Trophoblast cell (in vitro differentiated cells and primary cell): ENCODE results near the gene ANKRD13A.
A peak's percentile ranks its signal among the peaks of the same experiment; 100 is the strongest.

Experiments
- DNase-seq, 2 donors: peaks; one replicate each; pipeline ENCODE4 v3.0.0-alpha.2; 2016
- H2AFZ ChIP-seq: 2 replicates; pipeline ENCODE4 v1.6.1; 2013; ENCODE audit warnings: low read length, moderate library complexity, mild to moderate bottlenecking; ENCODE audit not compliant: insufficient read depth, poor library complexity
- H2AK5ac ChIP-seq: 2 replicates; pipeline ENCODE4 v1.6.1; 2013; ENCODE audit warnings: mild to moderate bottlenecking, low read length
- H2BK120ac ChIP-seq: 2 replicates; pipeline ENCODE4 v1.6.1; 2013; ENCODE audit warnings: low read length, mild to moderate bottlenecking, moderate library complexity; ENCODE audit not compliant: insufficient read depth, poor library complexity
- H2BK12ac ChIP-seq: 2 replicates; pipeline ENCODE4 v1.6.1; 2013; ENCODE audit warnings: mild to moderate bottlenecking, low read length, moderate library complexity
- H2BK5ac ChIP-seq: 2 replicates; pipeline ENCODE4 v1.6.1; 2013; ENCODE audit warnings: low read length, low read depth, moderate library complexity, mild to moderate bottlenecking; ENCODE audit not compliant: poor library complexity
- H3K14ac ChIP-seq: 2 replicates; pipeline ENCODE4 v1.6.1; 2013; ENCODE audit warnings: mild to moderate bottlenecking, low read length
- H3K18ac ChIP-seq: 2 replicates; pipeline ENCODE4 v1.6.1; 2013; ENCODE audit warnings: mild to moderate bottlenecking, low read length
- H3K23ac ChIP-seq: 2 replicates; pipeline ENCODE4 v1.6.1; 2013; ENCODE audit warnings: low read length
- H3K27ac ChIP-seq: 2 replicates; pipeline ENCODE4 v1.5.1; 2013; ENCODE audit warnings: low read depth, mild to moderate bottlenecking, inconsistent platforms, low read length, moderate library complexity
- H3K27me3 ChIP-seq: 2 replicates; pipeline ENCODE4 v1.6.1; 2013; ENCODE audit warnings: inconsistent platforms, mild to moderate bottlenecking, low read length, moderate library complexity; ENCODE audit not compliant: insufficient read depth
- H3K36me3 ChIP-seq, 2 experiments: 1 replicate in 1 of 2; 2 replicates in 1 of 2; pipeline ENCODE4 v1.6.1; 2013; ENCODE audit warnings: low read length in 2 of 2, mild to moderate bottlenecking in 2 of 2, moderate library complexity in 1 of 2; ENCODE audit not compliant: insufficient read depth in 2 of 2, control insufficient read depth in 1 of 2
- H3K4ac ChIP-seq: 2 replicates; pipeline ENCODE4 v1.6.1; 2013; ENCODE audit warnings: low read depth, mild to moderate bottlenecking, low read length, moderate library complexity
- H3K4me1 ChIP-seq, 2 experiments: 1 replicate in 1 of 2; 2 replicates in 1 of 2; pipeline ENCODE4 v1.6.1; 2013; ENCODE audit warnings: low read length in 2 of 2, mild to moderate bottlenecking in 2 of 2, moderate library complexity in 1 of 2; ENCODE audit not compliant: insufficient read depth in 2 of 2, control insufficient read depth in 1 of 2
- H3K4me2 ChIP-seq: 2 replicates; pipeline ENCODE4 v1.6.1; 2013; ENCODE audit warnings: inconsistent platforms, mild to moderate bottlenecking, low read length, moderate library complexity
- H3K4me3 ChIP-seq: 2 replicates; pipeline ENCODE4 v1.5.1; 2013; ENCODE audit warnings: mild to moderate bottlenecking, low read depth, low read length, inconsistent platforms
- H3K79me1 ChIP-seq: one replicate; pipeline ENCODE4 v1.6.1; 2013; ENCODE audit warnings: low read length
- H3K79me2 ChIP-seq: 2 replicates; pipeline ENCODE4 v1.6.1; 2013; ENCODE audit warnings: low read length, mild to moderate bottlenecking; ENCODE audit not compliant: control insufficient read depth, insufficient read depth, poor library complexity
- H3K9ac ChIP-seq: 2 replicates; pipeline ENCODE4 v1.6.1; 2013; ENCODE audit warnings: mild to moderate bottlenecking, low read length
- H3K9me3 ChIP-seq: 2 replicates; pipeline ENCODE4 v1.6.1; 2013; ENCODE audit warnings: low read depth, mild to moderate bottlenecking, control low read depth, inconsistent platforms, low read length; ENCODE audit not compliant: insufficient read depth
- H4K12ac ChIP-seq: 2 replicates; pipeline ENCODE4 v1.6.1; 2013; ENCODE audit warnings: low read depth, mild to moderate bottlenecking, low read length, moderate library complexity
- H4K8ac ChIP-seq: 2 replicates; pipeline ENCODE4 v1.6.1; 2013; ENCODE audit warnings: low read depth, mild to moderate bottlenecking, low read length, moderate library complexity
- H4K91ac ChIP-seq: one replicate; pipeline ENCODE4 v1.6.1; 2013; ENCODE audit warnings: low read depth, mild to moderate bottlenecking, low read length, moderate library complexity
- WGBS: extraction: QIAGEN DNeasy Blood & Tissue Kit; methylation state at CpG from one replicate; pipeline ENCODE4 v1.1.7; 2013; ENCODE audit warnings: missing lambda C conversion rate; ENCODE audit not compliant: insufficient read length, insufficient coverage; ENCODE audit errors: extremely low coverage; 5-methylcytosine and 5-hydroxymethylcytosine counted together

The ANKRD13A gene

GRCh38 chr12:109999983-110000505 lies 814 bp downstream of the ANKRD13A start:
- Histone ChIP-seq H3K27me3 (no peaks in the 10 kb centered on the region), H3K4me1 (peaks cover 0 to 4% of the 10 kb centered on the region in 2 experiments)

DNA sequence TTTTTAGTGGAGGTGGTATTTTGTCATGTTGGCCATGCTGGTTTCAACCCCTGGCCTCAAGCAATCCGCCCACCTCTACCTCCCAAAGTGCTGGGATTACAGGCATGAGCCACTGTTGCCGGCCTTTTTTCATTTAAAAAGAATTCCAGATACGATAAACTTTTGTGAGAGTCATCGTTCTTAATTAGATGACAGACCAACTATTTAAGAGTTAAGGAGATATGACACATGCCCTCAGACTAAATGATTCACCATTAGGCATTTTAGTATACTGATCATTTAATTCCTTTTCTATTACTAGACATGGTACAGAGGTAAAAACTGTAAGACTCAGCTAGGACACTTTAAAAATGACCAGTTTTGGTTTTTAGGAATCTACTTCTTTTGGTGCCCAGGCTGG lies 2.4 kb downstream of the ANKRD13A start:
- Histone ChIP-seq H3K4ac (no peak overlapping the region), H2BK120ac (no peak overlapping the region), H3K14ac (no peak overlapping the region), H3K9me3 (no peaks in the 10 kb centered on the region), H3K23ac (no peak overlapping the region), H2BK5ac (no peak overlapping the region), H2AFZ (no peak overlapping the region), H4K12ac (no peak overlapping the region), H4K8ac (no peak overlapping the region), H3K79me1 (peaks cover 3% of the 10 kb centered on the region), H3K18ac (no peak overlapping the region), H3K27ac (no peak overlapping the region), H3K4me1 (peaks cover 0 to 4% of the 10 kb centered on the region in 2 experiments), H4K91ac (no peak overlapping the region), H3K4me3 (no peak overlapping the region), H3K9ac (no peak overlapping the region), H3K79me2 (peaks cover 2% of the 10 kb centered on the region), H3K4me2 (no peak overlapping the region), H3K36me3 (no peaks in the 10 kb centered on the region), H2AK5ac (no peak overlapping the region), H2BK12ac (no peak overlapping the region), H3K27me3 (no peaks in the 10 kb centered on the region)
- no CpG with 5 or more reads among the region's 4 CpGs for WGBS
- DNase-seq = peak; percentile 84 to 96

More at GRCh38 chr12:109999983-110000505, 814 bp downstream of the ANKRD13A start:
- WGBS = no CpG with 5 or more reads among the region's 17 CpGs
- H2BK120ac ChIP-seq = no peak overlapping the region
- no peak overlapping the region for H3K27ac ChIP-seq
- peak overlapping the region; percentile 72 for H3K9ac ChIP-seq
- peak overlapping the region; percentile 42 for H3K18ac ChIP-seq
- no peak overlapping the region for H3K14ac ChIP-seq
- peak overlapping the region; percentile 80 for H3K4me2 ChIP-seq
- no peak overlapping the region for H3K4ac ChIP-seq
- H2BK5ac ChIP-seq = no peak overlapping the region
- peaks cover 8% of the 10 kb centered on the region for H3K79me2 ChIP-seq
- no peaks in the 10 kb centered on the region for H3K36me3 ChIP-seq
- H4K12ac ChIP-seq = no peak overlapping the region
- H2AK5ac ChIP-seq = no peak overlapping the region
- no peak overlapping the region for H2BK12ac ChIP-seq
- H2AFZ ChIP-seq = peak overlapping the region; percentile 2
- peak overlapping the region; percentile 91 for H3K4me3 ChIP-seq
- no peak overlapping the region for H4K91ac ChIP-seq
- no peaks in the 10 kb centered on the region for H3K9me3 ChIP-seq
- H3K79me1 ChIP-seq = peaks cover 8% of the 10 kb centered on the region
- H4K8ac ChIP-seq = no peak overlapping the region
- H3K23ac ChIP-seq = no peak overlapping the region
- DNase-seq = peak; percentile 31 to 56

- Histone ChIP-seq H4K91ac (no peak overlapping the region), H3K4me1 (peaks cover 0 to 4% of the 10 kb centered on the region in 2 experiments), H3K14ac (no peak overlapping the region), H2BK120ac (no peak overlapping the region), H4K8ac (no peak overlapping the region), H2AK5ac (no peak overlapping the region), H3K4me3 (no peak overlapping the region), H3K4ac (no peak overlapping the region), H3K4me2 (no peak overlapping the region), H2BK12ac (no peak overlapping the region), H3K27me3 (no peaks in the 10 kb centered on the region), H3K23ac (no peak overlapping the region), H4K12ac (no peak overlapping the region), H3K27ac (no peak overlapping the region), H3K9me3 (no peaks in the 10 kb centered on the region), H2AFZ (no peak overlapping the region), H3K79me1 (peaks cover 3% of the 10 kb centered on the region), H3K9ac (no peak overlapping the region), H3K79me2 (peaks cover 2% of the 10 kb centered on the region), H3K18ac (no peak overlapping the region), H2BK5ac (no peak overlapping the region), H3K36me3 (no peaks in the 10 kb centered on the region)
- no CpG with 5 or more reads among the region's 8 CpGs for WGBS
- DNase-seq = peak; percentile 74 to 90
Observed at GRCh38 chr12:110002676-110003515, 3.7 kb downstream of the ANKRD13A start.

DNA sequence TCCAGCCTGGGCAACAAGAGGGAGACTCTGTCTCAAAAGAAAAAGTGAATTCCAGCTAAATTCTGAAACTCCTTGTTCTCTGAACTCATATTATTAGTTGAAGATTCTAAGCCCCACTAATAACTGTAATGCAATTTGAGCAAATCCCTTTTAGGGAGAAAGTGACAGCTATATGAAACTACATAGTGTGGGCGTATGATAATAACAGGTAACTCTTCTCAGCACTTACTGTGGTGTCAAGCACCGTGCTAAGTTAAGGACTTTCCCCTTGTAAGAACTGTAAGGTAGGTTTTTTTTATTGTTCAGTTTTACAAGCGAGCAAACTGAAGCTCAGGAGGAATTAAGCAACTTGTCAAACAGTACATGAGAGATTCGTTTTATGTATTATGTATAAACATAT lies 5.4 kb downstream of the ANKRD13A start:
- H4K8ac ChIP-seq = no peak overlapping the region
- WGBS = no CpG with 5 or more reads among the region's 4 CpGs
- H3K9ac ChIP-seq = no peak overlapping the region
- H4K12ac ChIP-seq = no peak overlapping the region
- H3K4me2 ChIP-seq = no peak overlapping the region
- H4K91ac ChIP-seq = no peak overlapping the region
- H3K4me3 ChIP-seq = no peak overlapping the region
- peaks cover 0 to 4% of the 10 kb centered on the region in 2 experiments for H3K4me1 ChIP-seq
- no peak overlapping the region for H2AFZ ChIP-seq
- no peak overlapping the region for H2AK5ac ChIP-seq
- H2BK12ac ChIP-seq = no peak overlapping the region
- H3K14ac ChIP-seq = no peak overlapping the region
- no peak overlapping the region for H2BK5ac ChIP-seq
- no peak overlapping the region for H3K18ac ChIP-seq
- H3K79me1 ChIP-seq = no peaks in the 10 kb centered on the region
- no peaks in the 10 kb centered on the region for H3K36me3 ChIP-seq
- DNase-seq = no peak
- no peaks in the 10 kb centered on the region for H3K79me2 ChIP-seq
- no peak overlapping the region for H2BK120ac ChIP-seq
- H3K27me3 ChIP-seq = no peaks in the 10 kb centered on the region
- no peak overlapping the region for H3K4ac ChIP-seq
- no peak overlapping the region for H3K23ac ChIP-seq
- H3K27ac ChIP-seq = no peak overlapping the region
- H3K9me3 ChIP-seq = no peaks in the 10 kb centered on the region
